GM12878 (cell line): Measurements from ENCODE around the gene TMEM41B. TPM values are rescaled to one million over a fixed set of nuclear protein-coding genes. Genes with fewer than 3 reads are reported as not detected.

Experiments
- ASH2L ChIP-seq: fragments of 300-600, 200-600 bp; sonication (generic); IDR thresholded peaks from 2 replicates; pipeline ENCODE4 v1.6.1; 2017; ENCODE audit warnings: low read depth, mild to moderate bottlenecking, borderline replicate concordance
- CEBPB ChIP-seq, 2 experiments: fragments of 150-350 bp in 1 of 2; IDR thresholded peaks; 2 replicates each; pipeline ENCODE4 v1.6.1; 2012 to 2014; ENCODE audit warnings: low read depth in 2 of 2, low read length in 2 of 2, borderline replicate concordance in 1 of 2, inconsistent platforms in 1 of 2
- CHD1 ChIP-seq: IDR thresholded peaks from 2 replicates; pipeline ENCODE4 v1.6.1; 2012; ENCODE audit warnings: low read depth, low read length, improper control_type of control experiment
- CHD2 ChIP-seq: IDR thresholded peaks from 2 replicates; pipeline ENCODE4 v1.6.1; 2011; ENCODE audit warnings: low read depth, low read length, improper control_type of control experiment, borderline replicate concordance
- DPF2 ChIP-seq: fragments of 450-650 bp; IDR thresholded peaks from 2 replicates; pipeline ENCODE4 v1.6.1; 2017; ENCODE audit warnings: mild to moderate bottlenecking
- E4F1 ChIP-seq: fragments of 450-650 bp; IDR thresholded peaks from 2 replicates; pipeline ENCODE4 v1.6.1; 2018; ENCODE audit warnings: borderline replicate concordance, mild to moderate bottlenecking; ENCODE audit not compliant: partially characterized antibody
- EZH2 ChIP-seq: IDR thresholded peaks from 2 replicates; pipeline ENCODE4 v1.6.1; 2012; ENCODE audit warnings: low read depth, mild to moderate bottlenecking, control low read depth, inconsistent platforms, low read length, borderline replicate concordance; ENCODE audit not compliant: control insufficient read depth
- GABPA ChIP-seq: IDR thresholded peaks from 2 replicates; pipeline ENCODE4 v1.6.1; 2014; ENCODE audit warnings: antibody characterized with exemption, low read depth, mild to moderate bottlenecking, inconsistent platforms
- IRF3 ChIP-seq: fragments of 450-650 bp; IDR thresholded peaks from 2 replicates; pipeline ENCODE4 v1.6.1; 2014; ENCODE audit warnings: mild to moderate bottlenecking
- PML ChIP-seq: IDR thresholded peaks from 2 replicates; pipeline ENCODE4 v1.6.1; 2012; ENCODE audit warnings: low read length, inconsistent platforms
- SMAD5 ChIP-seq: IDR thresholded peaks from 2 replicates; pipeline ENCODE4 v1.6.1; 2016; ENCODE audit warnings: antibody characterized with exemption, low read depth
- TARDBP ChIP-seq: IDR thresholded peaks from 2 replicates; pipeline ENCODE4 v1.6.1; 2016; ENCODE audit warnings: borderline replicate concordance
- TCF12 ChIP-seq: IDR thresholded peaks from 2 replicates; pipeline ENCODE4 v1.6.1; 2011; ENCODE audit warnings: low read depth, mild to moderate bottlenecking, low read length
- TCF7 ChIP-seq: IDR thresholded peaks from 2 replicates; pipeline ENCODE4 v1.6.1; 2014; ENCODE audit warnings: antibody characterized with exemption, borderline replicate concordance
- USF2 ChIP-seq: IDR thresholded peaks from 2 replicates; pipeline ENCODE4 v1.6.1; 2011; ENCODE audit warnings: low read depth, low read length, improper control_type of control experiment, borderline replicate concordance
- ZBED1 ChIP-seq: IDR thresholded peaks from 2 replicates; pipeline ENCODE4 v1.6.1; 2016; ENCODE audit warnings: borderline replicate concordance
- ZNF207 ChIP-seq: fragments of 450-650 bp; IDR thresholded peaks from 2 replicates; pipeline ENCODE4 v1.6.1; 2014; ENCODE audit warnings: antibody characterized with exemption, mild to moderate bottlenecking, borderline replicate concordance
- ZNF24 ChIP-seq: fragments of 450-650 bp; IDR thresholded peaks from 2 replicates; pipeline ENCODE4 v1.6.1; 2017; ENCODE audit warnings: antibody characterized with exemption, mild to moderate bottlenecking
- polyA plus RNA-seq, 11 experiments: library from polyadenylated mRNA; depleted of rRNA in 4 of 11; unstranded in 6 of 11; stranded (reverse) in 5 of 11; fragments of >200 nt; fragmentation: Nextera tagmentation in 4 of 11; fragmentation: Illumina TruSeq in 1 of 11; extraction: Ambion mirVana in 4 of 11; extraction: Trizol in 1 of 11; gene quantifications; 1 replicate in 1 of 11; 2 replicates in 10 of 11; pipeline versions ENCODE4 v1.2.1 to v1.2.3, GENCODE V29; 2011 to 2016; ENCODE audit warnings: inconsistent platforms in 2 of 11, missing spikeins in 2 of 11, low read depth in 1 of 11
- total RNA-seq, 4 experiments: library from RNA; depleted of rRNA in 3 of 4; stranded (reverse); fragments of >200 nt in 3 of 4; fragmentation: Illumina TruSeq in 1 of 4; extraction: Trizol in 1 of 4; gene quantifications; 2 replicates each; pipeline versions ENCODE4 v1.2.1 to v1.2.3, GENCODE V29; 2013 to 2021
- TF ChIP-seq, protein P1 (sequence below): fragments of 450-650 bp; conservative IDR thresholded peaks from 2 replicates; pipeline ENCODE4 v1.6.1; 2017; ENCODE audit warnings: mild to moderate bottlenecking, moderate library complexity
- TF ChIP-seq, protein P2 (sequence below): fragments of 450-650 bp; IDR thresholded peaks from 2 replicates; pipeline ENCODE4 v1.6.1; 2016; ENCODE audit warnings: mild to moderate bottlenecking
- TF ChIP-seq, protein P3 (sequence below): fragments of 150-350 bp; IDR thresholded peaks from 2 replicates; pipeline ENCODE4 v1.6.1; 2014; ENCODE audit warnings: mild to moderate bottlenecking, low read depth, low read length

TMEM41B gene
- total and polyA plus RNA-seq, 10 of the 15 experiments (the other 5 are each of a cell fraction or from before 2014, with no cell fraction given) = 8.0 to 31.0 (median 20.5) TPM

DNA sequence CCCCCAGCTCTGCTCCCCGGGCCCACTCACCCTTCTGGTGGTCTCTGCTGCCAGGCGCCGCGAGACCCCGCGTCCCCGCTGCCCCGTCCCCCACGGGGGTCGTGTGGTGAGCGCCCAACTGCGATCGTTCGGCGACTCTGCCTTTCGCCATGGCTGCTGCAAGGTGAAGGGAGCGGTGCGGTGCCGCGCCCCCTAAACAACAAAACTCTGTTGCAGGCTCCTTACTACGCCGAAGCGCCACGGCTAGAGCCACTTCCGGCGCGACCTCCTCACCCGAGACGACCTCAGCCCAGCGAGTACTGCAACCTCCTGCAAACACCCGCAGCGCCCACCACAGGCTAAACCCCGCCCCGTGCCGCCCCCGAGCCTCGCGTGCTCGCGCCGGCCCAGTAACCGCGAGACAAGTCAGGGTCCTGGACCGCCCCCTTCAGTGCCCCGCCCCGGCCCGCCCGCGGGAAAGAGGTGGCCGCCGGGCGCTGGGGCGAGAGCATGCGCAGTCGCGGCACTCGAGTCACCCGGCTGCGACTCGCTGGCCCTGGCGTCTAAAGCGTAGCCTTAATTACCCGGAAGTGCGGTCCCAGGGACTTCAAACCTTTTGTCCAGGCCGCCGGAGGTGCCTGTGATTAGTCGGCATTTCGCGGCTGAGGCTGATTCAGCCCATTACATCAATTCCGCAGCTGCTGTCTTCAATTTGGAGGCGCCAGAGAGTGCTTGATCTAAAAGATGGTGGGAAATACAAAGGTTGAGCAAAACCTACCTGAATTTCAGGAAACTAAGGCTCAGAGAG lies at the start of gene TMEM41B (continued):
- no peak; the same call in 1 of the 2 replicates for TF ChIP-seq USF2
- TF ChIP-seq, protein P1, sequence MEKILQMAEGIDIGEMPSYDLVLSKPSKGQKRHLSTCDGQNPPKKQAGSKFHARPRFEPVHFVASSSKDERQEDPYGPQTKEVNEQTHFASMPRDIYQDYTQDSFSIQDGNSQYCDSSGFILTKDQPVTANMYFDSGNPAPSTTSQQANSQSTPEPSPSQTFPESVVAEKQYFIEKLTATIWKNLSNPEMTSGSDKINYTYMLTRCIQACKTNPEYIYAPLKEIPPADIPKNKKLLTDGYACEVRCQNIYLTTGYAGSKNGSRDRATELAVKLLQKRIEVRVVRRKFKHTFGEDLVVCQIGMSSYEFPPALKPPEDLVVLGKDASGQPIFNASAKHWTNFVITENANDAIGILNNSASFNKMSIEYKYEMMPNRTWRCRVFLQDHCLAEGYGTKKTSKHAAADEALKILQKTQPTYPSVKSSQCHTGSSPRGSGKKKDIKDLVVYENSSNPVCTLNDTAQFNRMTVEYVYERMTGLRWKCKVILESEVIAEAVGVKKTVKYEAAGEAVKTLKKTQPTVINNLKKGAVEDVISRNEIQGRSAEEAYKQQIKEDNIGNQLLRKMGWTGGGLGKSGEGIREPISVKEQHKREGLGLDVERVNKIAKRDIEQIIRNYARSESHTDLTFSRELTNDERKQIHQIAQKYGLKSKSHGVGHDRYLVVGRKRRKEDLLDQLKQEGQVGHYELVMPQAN = peak; percentile 80
- TF ChIP-seq ZNF24 = no peak
- TF ChIP-seq TCF7 = no peak
- no peak for TF ChIP-seq CHD1
- TF ChIP-seq ZNF207 = no peak
- peak; percentile 95 for TF ChIP-seq CHD2
- TF ChIP-seq, protein P2, sequence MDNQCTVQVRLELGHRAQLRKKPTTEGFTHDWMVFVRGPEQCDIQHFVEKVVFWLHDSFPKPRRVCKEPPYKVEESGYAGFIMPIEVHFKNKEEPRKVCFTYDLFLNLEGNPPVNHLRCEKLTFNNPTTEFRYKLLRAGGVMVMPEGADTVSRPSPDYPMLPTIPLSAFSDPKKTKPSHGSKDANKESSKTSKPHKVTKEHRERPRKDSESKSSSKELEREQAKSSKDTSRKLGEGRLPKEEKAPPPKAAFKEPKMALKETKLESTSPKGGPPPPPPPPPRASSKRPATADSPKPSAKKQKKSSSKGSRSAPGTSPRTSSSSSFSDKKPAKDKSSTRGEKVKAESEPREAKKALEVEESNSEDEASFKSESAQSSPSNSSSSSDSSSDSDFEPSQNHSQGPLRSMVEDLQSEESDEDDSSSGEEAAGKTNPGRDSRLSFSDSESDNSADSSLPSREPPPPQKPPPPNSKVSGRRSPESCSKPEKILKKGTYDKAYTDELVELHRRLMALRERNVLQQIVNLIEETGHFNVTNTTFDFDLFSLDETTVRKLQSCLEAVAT = peak; percentile 99
- peak; percentile 72 for TF ChIP-seq DPF2
- TF ChIP-seq E4F1 = peak; percentile 72
- peak; percentile 71; the same call in 1 of the 2 replicates for TF ChIP-seq TCF12
- TF ChIP-seq, protein P3, sequence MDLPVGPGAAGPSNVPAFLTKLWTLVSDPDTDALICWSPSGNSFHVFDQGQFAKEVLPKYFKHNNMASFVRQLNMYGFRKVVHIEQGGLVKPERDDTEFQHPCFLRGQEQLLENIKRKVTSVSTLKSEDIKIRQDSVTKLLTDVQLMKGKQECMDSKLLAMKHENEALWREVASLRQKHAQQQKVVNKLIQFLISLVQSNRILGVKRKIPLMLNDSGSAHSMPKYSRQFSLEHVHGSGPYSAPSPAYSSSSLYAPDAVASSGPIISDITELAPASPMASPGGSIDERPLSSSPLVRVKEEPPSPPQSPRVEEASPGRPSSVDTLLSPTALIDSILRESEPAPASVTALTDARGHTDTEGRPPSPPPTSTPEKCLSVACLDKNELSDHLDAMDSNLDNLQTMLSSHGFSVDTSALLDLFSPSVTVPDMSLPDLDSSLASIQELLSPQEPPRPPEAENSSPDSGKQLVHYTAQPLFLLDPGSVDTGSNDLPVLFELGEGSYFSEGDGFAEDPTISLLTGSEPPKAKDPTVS = no peak
- TF ChIP-seq TARDBP = no peak
- no peak for TF ChIP-seq ASH2L
- peak; percentile 95 for TF ChIP-seq PML
- no peak for TF ChIP-seq EZH2
- TF ChIP-seq CEBPB (IDR thresholded peaks at IDR 0.05; ENCODE audit: borderline replicate concordance in 1 of 2, low read depth in 2 of 2, low read length in 2 of 2) = no peak
- TF ChIP-seq SMAD5 = peak; percentile 43; the same call in 1 of the 2 replicates
- no peak for TF ChIP-seq ZBED1
- TF ChIP-seq GABPA = peak; percentile 86
- TF ChIP-seq IRF3 = no peak
